Measurements from ENCODE around the gene NBAS.
"Not testable (repeated sequence)": the region's sequence is repeated elsewhere in the genome, so short reads cannot be mapped to it uniquely, and the experiment has no call there.

NBAS gene

DNA sequence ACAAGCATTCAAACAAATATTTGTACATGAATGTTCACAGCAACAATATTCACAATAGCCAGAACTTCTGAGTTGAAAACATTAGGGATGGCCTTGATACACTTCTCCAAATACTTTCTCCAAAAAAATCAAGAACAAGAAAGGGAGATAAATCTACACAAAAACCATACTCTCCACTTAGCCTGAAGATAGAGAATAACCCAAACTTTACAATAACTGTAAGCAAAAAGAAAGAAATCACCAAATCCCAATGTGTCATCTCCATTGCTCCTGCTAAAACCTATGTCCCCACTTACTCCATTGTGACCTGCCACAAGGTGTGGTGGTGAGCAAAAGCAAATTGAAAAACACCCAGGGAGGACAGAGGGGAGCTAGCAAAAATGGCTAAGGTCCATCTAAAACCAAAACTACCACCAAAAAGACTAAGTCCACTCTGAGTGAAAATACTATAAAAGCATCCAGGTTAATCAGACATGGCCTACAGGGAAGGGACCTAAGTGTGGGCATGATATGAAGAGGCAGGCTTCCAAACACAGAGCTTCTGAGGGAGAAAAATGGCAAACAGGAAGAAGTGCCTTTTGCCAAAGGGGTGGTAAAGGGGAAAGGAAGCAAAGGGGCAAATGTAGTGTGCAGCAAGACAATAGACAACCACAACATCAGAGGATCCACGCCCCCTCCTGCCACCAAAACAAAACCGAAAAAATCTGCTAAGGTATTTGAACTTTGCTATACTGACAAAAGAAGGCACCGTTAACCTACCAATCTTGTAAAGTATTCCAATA is 56.1 kb downstream of the NBAS start:
- Histone ChIP-seq H3F3A (ENCODE audit: insufficient read depth, low read length) (no peaks in the 10 kb centered on the region), H4K20me1 (ENCODE audit: insufficient read depth, low read length) (no peaks in the 10 kb centered on the region), H3K9ac (ENCODE audit: low read length) (no peak overlapping the region), H3K27ac (ENCODE audit: low read depth, low read length, poor library complexity, severe bottlenecking) (no peak overlapping the region), H3K4me2 (ENCODE audit: low read length) (no peak overlapping the region), H2AFZ (ENCODE audit: low read length) (no peak overlapping the region), H3K4me3 (ENCODE audit: low read depth, low read length, poor library complexity, severe bottlenecking) (no peak overlapping the region), H3K79me2 (ENCODE audit: insufficient read depth, low read length) (no peaks in the 10 kb centered on the region), H3K27me3 (ENCODE audit: insufficient read depth, low read length) (no peaks in the 10 kb centered on the region), H3K9me2 (ENCODE audit: low read depth, low read length) (no peaks in the 10 kb centered on the region), H3K9me3 (ENCODE audit: low read length) (no peaks in the 10 kb centered on the region), H3K4me1 (ENCODE audit: insufficient read depth, low read length, severe bottlenecking) (no peaks in the 10 kb centered on the region), H3K36me3 (ENCODE audit: insufficient read depth, low read length) (peaks cover 25% of the 10 kb centered on the region; the same call in 1 of the 2 replicates)
- TF ChIP-seq EZH2 (IDR thresholded peaks at IDR 0.05; ENCODE audit: borderline replicate concordance, low read length), result no peak
- TF ChIP-seq, protein P1, sequence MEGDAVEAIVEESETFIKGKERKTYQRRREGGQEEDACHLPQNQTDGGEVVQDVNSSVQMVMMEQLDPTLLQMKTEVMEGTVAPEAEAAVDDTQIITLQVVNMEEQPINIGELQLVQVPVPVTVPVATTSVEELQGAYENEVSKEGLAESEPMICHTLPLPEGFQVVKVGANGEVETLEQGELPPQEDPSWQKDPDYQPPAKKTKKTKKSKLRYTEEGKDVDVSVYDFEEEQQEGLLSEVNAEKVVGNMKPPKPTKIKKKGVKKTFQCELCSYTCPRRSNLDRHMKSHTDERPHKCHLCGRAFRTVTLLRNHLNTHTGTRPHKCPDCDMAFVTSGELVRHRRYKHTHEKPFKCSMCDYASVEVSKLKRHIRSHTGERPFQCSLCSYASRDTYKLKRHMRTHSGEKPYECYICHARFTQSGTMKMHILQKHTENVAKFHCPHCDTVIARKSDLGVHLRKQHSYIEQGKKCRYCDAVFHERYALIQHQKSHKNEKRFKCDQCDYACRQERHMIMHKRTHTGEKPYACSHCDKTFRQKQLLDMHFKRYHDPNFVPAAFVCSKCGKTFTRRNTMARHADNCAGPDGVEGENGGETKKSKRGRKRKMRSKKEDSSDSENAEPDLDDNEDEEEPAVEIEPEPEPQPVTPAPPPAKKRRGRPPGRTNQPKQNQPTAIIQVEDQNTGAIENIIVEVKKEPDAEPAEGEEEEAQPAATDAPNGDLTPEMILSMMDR (IDR thresholded peaks at IDR 0.05; ENCODE audit: low read length), result no peak

DNA sequence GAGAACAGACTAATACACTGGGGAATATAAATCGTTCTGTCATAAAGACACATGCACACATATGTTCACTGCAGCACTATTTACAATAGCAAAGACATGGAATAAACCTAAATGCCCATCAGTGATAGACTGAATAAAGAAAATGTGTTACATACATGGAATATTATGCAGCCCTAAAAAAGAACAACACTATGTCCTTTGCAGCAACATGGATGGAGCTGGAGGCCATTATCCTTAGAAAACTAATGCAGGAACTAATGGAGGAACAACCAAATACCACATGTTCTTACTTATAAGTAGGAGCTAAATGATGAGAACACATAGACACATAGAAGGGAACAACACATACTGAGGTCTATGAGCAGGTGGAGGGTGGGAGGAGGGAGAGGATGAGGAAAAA is 61.9 kb downstream of the NBAS start:
- not testable (repeated sequence) for H3K4me1 ChIP-seq (ENCODE audit: insufficient read depth, low read length, severe bottlenecking); H3K9me3 ChIP-seq (ENCODE audit: low read length); H3K27ac ChIP-seq (ENCODE audit: low read depth, low read length, poor library complexity, severe bottlenecking); H3K9ac ChIP-seq (ENCODE audit: low read length); H4K20me1 ChIP-seq (ENCODE audit: insufficient read depth, low read length); H3K4me3 ChIP-seq (ENCODE audit: low read depth, low read length, poor library complexity, severe bottlenecking); H3K9me2 ChIP-seq (ENCODE audit: low read depth, low read length); H3K79me2 ChIP-seq (ENCODE audit: insufficient read depth, low read length); H3K4me2 ChIP-seq (ENCODE audit: low read length); H2AFZ ChIP-seq (ENCODE audit: low read length); H3F3A ChIP-seq (ENCODE audit: insufficient read depth, low read length); H3K27me3 ChIP-seq (ENCODE audit: insufficient read depth, low read length)
- peaks cover 16% of the 10 kb centered on the region; the same call in 1 of the 2 replicates for H3K36me3 ChIP-seq (ENCODE audit: insufficient read depth, low read length)

DNA sequence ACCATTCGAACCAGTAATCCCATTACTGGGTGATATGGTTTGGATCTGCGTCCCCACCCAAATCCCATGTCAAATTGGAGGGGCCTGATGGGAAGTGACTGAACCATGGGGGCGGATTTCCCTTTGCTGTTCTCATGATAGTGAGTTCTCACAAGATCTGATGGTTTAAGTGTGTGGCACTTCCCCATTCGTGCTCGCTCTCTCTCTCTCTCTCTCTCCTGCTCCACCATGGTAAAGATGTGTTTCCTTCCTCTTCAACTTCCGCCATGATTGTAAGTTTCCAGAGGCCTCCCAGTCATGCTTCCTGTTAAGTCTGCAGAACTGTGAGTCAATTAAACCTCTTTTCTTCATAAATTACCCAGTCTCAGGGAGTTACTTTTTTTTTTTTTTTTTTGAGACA is 62.6 kb downstream of the NBAS start:
- Histone ChIP-seq H2AFZ (ENCODE audit: low read length) (no peak overlapping the region), H3K4me3 (ENCODE audit: low read depth, low read length, poor library complexity, severe bottlenecking) (no peak overlapping the region), H3K4me2 (ENCODE audit: low read length) (no peak overlapping the region), H3K9ac (ENCODE audit: low read length) (no peak overlapping the region), H3K9me3 (ENCODE audit: low read length) (no peaks in the 10 kb centered on the region), H3K36me3 (ENCODE audit: insufficient read depth, low read length) (peaks cover 11% of the 10 kb centered on the region; the same call in 1 of the 2 replicates), H3K9me2 (ENCODE audit: low read depth, low read length) (no peaks in the 10 kb centered on the region), H3K27ac (ENCODE audit: low read depth, low read length, poor library complexity, severe bottlenecking) (no peak overlapping the region), H3K4me1 (ENCODE audit: insufficient read depth, low read length, severe bottlenecking) (no peaks in the 10 kb centered on the region), H3K27me3 (ENCODE audit: insufficient read depth, low read length) (no peaks in the 10 kb centered on the region), H3K79me2 (ENCODE audit: insufficient read depth, low read length) (no peaks in the 10 kb centered on the region), H3F3A (ENCODE audit: insufficient read depth, low read length) (no peaks in the 10 kb centered on the region), H4K20me1 (ENCODE audit: insufficient read depth, low read length) (no peaks in the 10 kb centered on the region)
- no peak for TF ChIP-seq EZH2 (IDR thresholded peaks at IDR 0.05; ENCODE audit: borderline replicate concordance, low read length)
- TF ChIP-seq, protein P1 (IDR thresholded peaks at IDR 0.05; ENCODE audit: low read length), result no peak

DNA sequence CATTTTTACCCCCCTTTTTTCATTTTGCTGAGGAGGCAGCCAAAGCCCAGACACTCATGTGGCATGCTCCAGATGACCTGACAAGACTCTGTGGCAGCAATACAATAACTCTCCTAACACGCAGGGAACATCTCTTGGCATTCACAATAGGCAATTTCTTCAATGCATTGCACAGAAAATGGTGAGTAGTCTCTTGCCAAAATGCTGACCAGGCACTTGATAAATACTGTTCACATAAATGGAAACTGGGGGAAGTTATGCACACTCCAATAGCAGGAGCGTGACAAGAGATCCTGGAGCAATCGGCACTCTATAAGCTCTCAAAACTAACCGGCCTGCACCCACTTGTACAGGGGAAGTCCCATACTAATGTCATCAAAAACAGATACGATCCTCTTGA is 66.3 kb downstream of the NBAS start:
- Histone ChIP-seq H3K4me2 (ENCODE audit: low read length) (no peak overlapping the region), H3K4me3 (ENCODE audit: low read depth, low read length, poor library complexity, severe bottlenecking) (no peak overlapping the region), H3K4me1 (ENCODE audit: insufficient read depth, low read length, severe bottlenecking) (no peaks in the 10 kb centered on the region), H3K79me2 (ENCODE audit: insufficient read depth, low read length) (no peaks in the 10 kb centered on the region), H3K9me3 (ENCODE audit: low read length) (no peaks in the 10 kb centered on the region), H4K20me1 (ENCODE audit: insufficient read depth, low read length) (no peaks in the 10 kb centered on the region), H3K27me3 (ENCODE audit: insufficient read depth, low read length) (no peaks in the 10 kb centered on the region), H3K36me3 (ENCODE audit: insufficient read depth, low read length) (no peaks in the 10 kb centered on the region), H3F3A (ENCODE audit: insufficient read depth, low read length) (no peaks in the 10 kb centered on the region), H3K9me2 (ENCODE audit: low read depth, low read length) (no peaks in the 10 kb centered on the region), H3K27ac (ENCODE audit: low read depth, low read length, poor library complexity, severe bottlenecking) (no peak overlapping the region), H3K9ac (ENCODE audit: low read length) (no peak overlapping the region), H2AFZ (ENCODE audit: low read length) (no peak overlapping the region)
- TF ChIP-seq, protein P1 (IDR thresholded peaks at IDR 0.05; ENCODE audit: low read length), result no peak
- no peak for TF ChIP-seq EZH2 (IDR thresholded peaks at IDR 0.05; ENCODE audit: borderline replicate concordance, low read length)

All from OCI-LY1 (cell line).